A549 (cell line): ENCODE results near the gene TROAP. TPM values are rescaled to one million over a fixed set of nuclear protein-coding genes. Genes with fewer than 3 reads are reported as not detected.

Source experiments
- ATAC-seq, 2 experiments: fragments of 200-7000 bp in 1 of 2; fragments of >200 bp in 1 of 2; cut with Nextera tagmentation in 1 of 2; cut with Tn5 transposase in 1 of 2; 3 replicates each; pipeline versions ENCODE4 v1.8.0 to v1.9.1; 2018 to 2020; ENCODE audit warnings: mild to moderate bottlenecking in 1 of 2, moderate library complexity in 1 of 2
- CTCF ChIA-PET: fragments of 300-600 bp; sonication (Branson Sonifier 250); formaldehyde crosslinking; extraction: SDS; loops from one replicate; lab custom pipeline; 2021; ENCODE audit warnings: antibody characterized with exemption, inconsistent platforms; lab: Yijun Ruan, JAX
- POLR2A ChIA-PET: fragments of 350-600 bp; formaldehyde crosslinking; extraction: SDS; loops from one replicate; lab custom pipeline; 2021; ENCODE audit warnings: antibody characterized with exemption, inconsistent platforms; lab: Yijun Ruan, JAX
- DNase-seq, 2 experiments: peaks; one replicate each; pipeline versions ENCODE4 v3.0.0 to v3.0.0-alpha.2; 2011 to 2016; ENCODE audit warnings: low read depth in 1 of 2, low spot score in 1 of 2
- FAIRE-seq: peaks from 2 replicates; lab custom pipeline; 2011; peaks lifted over from hg19 to GRCh38; lab: Jason Lieb, UNC
- H3K27ac ChIP-seq, 2 experiments: fragments of >200 bp; sonication (Bioruptor Twin); formaldehyde crosslinking; 3 replicates each; pipeline ENCODE4 v1.5.1; 2016 to 2017
- H3K4me1 ChIP-seq: fragments of >200 bp; sonication (Bioruptor Twin); formaldehyde crosslinking; 3 replicates; pipeline ENCODE4 v1.6.1; 2016
- H3K4me2 ChIP-seq: fragments of >200 bp; sonication (Bioruptor Twin); formaldehyde crosslinking; 3 replicates; pipeline ENCODE4 v1.6.1; 2016
- H3K4me3 ChIP-seq: fragments of >200 bp; sonication (Bioruptor Twin); formaldehyde crosslinking; 3 replicates; pipeline ENCODE4 v1.5.1; 2016
- H3K9me3 ChIP-seq: fragments of >200 bp; sonication (Bioruptor Twin); formaldehyde crosslinking; 3 replicates; pipeline ENCODE4 v1.6.1; 2016
- CEBPB ChIP-seq, 2 experiments: fragments of >200 bp in 1 of 2; sonication (Bioruptor Twin) in 1 of 2; formaldehyde crosslinking in 1 of 2; IDR thresholded peaks; 2 replicates each; pipeline ENCODE4 v1.6.1; 2012 to 2016
- EP300 ChIP-seq, 2 experiments: fragments of >200 bp; sonication (Bioruptor Twin); formaldehyde crosslinking; IDR thresholded peaks; 2 replicates in 1 of 2; 3 replicates in 1 of 2; pipeline ENCODE4 v1.6.1; 2016 to 2017
- ESRRA ChIP-seq: fragments of 150-350 bp; IDR thresholded peaks from 2 replicates; pipeline ENCODE4 v1.6.1; 2014; ENCODE audit warnings: mild to moderate bottlenecking, low read length, borderline replicate concordance
- FOSB ChIP-seq: fragments of 250-450 bp; sonication (Bioruptor Pico); IDR thresholded peaks from 2 replicates; pipeline ENCODE4 v1.5.0; 2020; ENCODE audit warnings: mild to moderate bottlenecking, moderate library complexity
- GATA3 ChIP-seq: IDR thresholded peaks from 2 replicates; pipeline ENCODE4 v1.6.1; 2012; ENCODE audit warnings: borderline replicate concordance
- HOXA7 ChIP-seq: fragments of 250-450 bp; sonication (Bioruptor Pico); IDR thresholded peaks from 2 replicates; pipeline ENCODE4 v1.5.0; 2020; ENCODE audit warnings: mild to moderate bottlenecking, moderate library complexity
- KDM1A ChIP-seq: fragments of 200-600 bp; sonication (generic); IDR thresholded peaks from 2 replicates; pipeline ENCODE4 v1.6.1; 2016; ENCODE audit warnings: low read depth, mild to moderate bottlenecking
- KDM5A ChIP-seq: fragments of 200-600 bp; sonication (generic); IDR thresholded peaks from 2 replicates; pipeline ENCODE4 v1.6.1; 2016; ENCODE audit warnings: antibody characterized with exemption, mild to moderate bottlenecking
- PHF8 ChIP-seq: fragments of 200-600 bp; sonication (generic); IDR thresholded peaks from 2 replicates; pipeline ENCODE4 v1.6.1; 2016; ENCODE audit warnings: low read depth, mild to moderate bottlenecking, antibody characterized with exemption, moderate library complexity, borderline replicate concordance
- RFX5 ChIP-seq: fragments of 450-650 bp; IDR thresholded peaks from 2 replicates; pipeline ENCODE4 v1.7.1; 2014; ENCODE audit warnings: antibody characterized with exemption, mild to moderate bottlenecking, moderate library complexity
- RNF2 ChIP-seq: fragments of 200-600 bp; sonication (generic); IDR thresholded peaks from 2 replicates; pipeline ENCODE4 v1.6.1; 2016; ENCODE audit warnings: low read depth, mild to moderate bottlenecking, antibody characterized with exemption, moderate library complexity, borderline replicate concordance
- ZC3H11A ChIP-seq: fragments of 450-650 bp; IDR thresholded peaks from 2 replicates; pipeline ENCODE4 v1.6.1; 2014; ENCODE audit warnings: antibody characterized with exemption, mild to moderate bottlenecking
- ZSCAN20 ChIP-seq: fragments of 250-450 bp; sonication (Bioruptor Pico); IDR thresholded peaks from 2 replicates; pipeline ENCODE4 v1.8.0; 2022; ENCODE audit warnings: mild to moderate bottlenecking, moderate library complexity
- WGBS: methylation state at CpG from one replicate; pipeline ENCODE4 v1.1.6; 2017; ENCODE audit errors: missing lambda C conversion rate; 5-methylcytosine and 5-hydroxymethylcytosine counted together
- polyA plus RNA-seq, 4 experiments: library from polyadenylated mRNA; depleted of rRNA in 3 of 4; stranded (reverse); fragments of >200 nt; fragmentation: RNase III in 1 of 4; extraction: RNeasy Plus Mini Kit Qiagen cat#74134 plus additional on column Dnase treatment in 1 of 4; gene quantifications; 2 replicates in 3 of 4; 3 replicates in 1 of 4; pipeline ENCODE4 v1.2.3, GENCODE V29; 2011 to 2017
- TF ChIP-seq, protein P1 (sequence below): fragments of 150-350 bp; IDR thresholded peaks from 2 replicates; pipeline ENCODE4 v1.6.1; 2014; ENCODE audit warnings: low read depth, mild to moderate bottlenecking, low read length
- TF ChIP-seq, protein P2 (sequence below): fragments of 200-600 bp; sonication (generic); IDR thresholded peaks from 2 replicates; pipeline ENCODE4 v1.6.1; 2016; ENCODE audit warnings: antibody characterized with exemption, mild to moderate bottlenecking, moderate library complexity
- TF ChIP-seq, protein P3 (sequence below): fragments of 250-450 bp; sonication (Bioruptor Pico); IDR thresholded peaks from 2 replicates; pipeline ENCODE4 v1.5.0; 2020; ENCODE audit warnings: low read depth, mild to moderate bottlenecking, moderate library complexity

The TROAP gene
- polyA plus RNA-seq, 2 of the 4 experiments (the other 2 are of a cell fraction), result 50.0 to 55.5 TPM

DNA sequence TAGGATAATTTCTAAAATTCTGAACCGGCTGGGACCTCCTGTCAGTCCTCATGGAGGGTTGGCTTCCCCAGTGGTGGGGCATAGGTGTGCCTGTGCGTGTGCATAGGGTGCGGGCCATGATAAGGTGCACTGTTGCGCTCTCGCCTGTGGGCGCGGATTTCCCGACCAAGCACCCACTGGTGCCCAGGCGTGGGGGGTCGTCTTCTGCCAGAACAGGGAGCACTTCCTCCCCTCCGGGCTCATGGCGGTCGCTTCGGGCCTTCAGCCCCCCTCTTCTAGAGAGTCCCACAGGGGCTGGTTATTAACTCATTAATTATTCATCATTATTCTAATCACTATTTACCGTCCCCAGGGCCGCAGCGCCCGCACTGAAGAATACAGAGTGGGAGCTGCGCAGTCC lies 11.2 kb downstream of the TROAP start:
- ATAC-seq (no peak), DNase-seq (no peak), FAIRE-seq (no peak)
- Histone ChIP-seq H3K27ac (no peak overlapping the region), H3K4me1 (peaks cover 11% of the 10 kb centered on the region; the same call in 2 of the 3 replicates), H3K4me2 (no peak overlapping the region), H3K9me3 (no peaks in the 10 kb centered on the region), H3K4me3 (no peak overlapping the region)
- TF ChIP-seq CEBPB (IDR thresholded peaks at IDR 0.05), result no peak
- TF ChIP-seq, protein P1, sequence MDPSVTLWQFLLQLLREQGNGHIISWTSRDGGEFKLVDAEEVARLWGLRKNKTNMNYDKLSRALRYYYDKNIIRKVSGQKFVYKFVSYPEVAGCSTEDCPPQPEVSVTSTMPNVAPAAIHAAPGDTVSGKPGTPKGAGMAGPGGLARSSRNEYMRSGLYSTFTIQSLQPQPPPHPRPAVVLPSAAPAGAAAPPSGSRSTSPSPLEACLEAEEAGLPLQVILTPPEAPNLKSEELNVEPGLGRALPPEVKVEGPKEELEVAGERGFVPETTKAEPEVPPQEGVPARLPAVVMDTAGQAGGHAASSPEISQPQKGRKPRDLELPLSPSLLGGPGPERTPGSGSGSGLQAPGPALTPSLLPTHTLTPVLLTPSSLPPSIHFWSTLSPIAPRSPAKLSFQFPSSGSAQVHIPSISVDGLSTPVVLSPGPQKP, result no peak
- no peak for TF ChIP-seq EP300 (IDR thresholded peaks at IDR 0.05)
- TF ChIP-seq RNF2, result no peak
- TF ChIP-seq FOSB, result no peak
- TF ChIP-seq, protein P2, sequence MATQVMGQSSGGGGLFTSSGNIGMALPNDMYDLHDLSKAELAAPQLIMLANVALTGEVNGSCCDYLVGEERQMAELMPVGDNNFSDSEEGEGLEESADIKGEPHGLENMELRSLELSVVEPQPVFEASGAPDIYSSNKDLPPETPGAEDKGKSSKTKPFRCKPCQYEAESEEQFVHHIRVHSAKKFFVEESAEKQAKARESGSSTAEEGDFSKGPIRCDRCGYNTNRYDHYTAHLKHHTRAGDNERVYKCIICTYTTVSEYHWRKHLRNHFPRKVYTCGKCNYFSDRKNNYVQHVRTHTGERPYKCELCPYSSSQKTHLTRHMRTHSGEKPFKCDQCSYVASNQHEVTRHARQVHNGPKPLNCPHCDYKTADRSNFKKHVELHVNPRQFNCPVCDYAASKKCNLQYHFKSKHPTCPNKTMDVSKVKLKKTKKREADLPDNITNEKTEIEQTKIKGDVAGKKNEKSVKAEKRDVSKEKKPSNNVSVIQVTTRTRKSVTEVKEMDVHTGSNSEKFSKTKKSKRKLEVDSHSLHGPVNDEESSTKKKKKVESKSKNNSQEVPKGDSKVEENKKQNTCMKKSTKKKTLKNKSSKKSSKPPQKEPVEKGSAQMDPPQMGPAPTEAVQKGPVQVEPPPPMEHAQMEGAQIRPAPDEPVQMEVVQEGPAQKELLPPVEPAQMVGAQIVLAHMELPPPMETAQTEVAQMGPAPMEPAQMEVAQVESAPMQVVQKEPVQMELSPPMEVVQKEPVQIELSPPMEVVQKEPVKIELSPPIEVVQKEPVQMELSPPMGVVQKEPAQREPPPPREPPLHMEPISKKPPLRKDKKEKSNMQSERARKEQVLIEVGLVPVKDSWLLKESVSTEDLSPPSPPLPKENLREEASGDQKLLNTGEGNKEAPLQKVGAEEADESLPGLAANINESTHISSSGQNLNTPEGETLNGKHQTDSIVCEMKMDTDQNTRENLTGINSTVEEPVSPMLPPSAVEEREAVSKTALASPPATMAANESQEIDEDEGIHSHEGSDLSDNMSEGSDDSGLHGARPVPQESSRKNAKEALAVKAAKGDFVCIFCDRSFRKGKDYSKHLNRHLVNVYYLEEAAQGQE, result no peak
- TF ChIP-seq ZC3H11A, result no peak
- no peak for TF ChIP-seq KDM5A
- TF ChIP-seq HOXA7 (CRISPR knock-in tag), result no peak
- TF ChIP-seq KDM1A, result no peak
- TF ChIP-seq GATA3, result no peak
- no peak for TF ChIP-seq RFX5
- TF ChIP-seq ESRRA, result no peak
- TF ChIP-seq ZSCAN20 (CRISPR knock-in tag), result no peak
- TF ChIP-seq, protein P3, sequence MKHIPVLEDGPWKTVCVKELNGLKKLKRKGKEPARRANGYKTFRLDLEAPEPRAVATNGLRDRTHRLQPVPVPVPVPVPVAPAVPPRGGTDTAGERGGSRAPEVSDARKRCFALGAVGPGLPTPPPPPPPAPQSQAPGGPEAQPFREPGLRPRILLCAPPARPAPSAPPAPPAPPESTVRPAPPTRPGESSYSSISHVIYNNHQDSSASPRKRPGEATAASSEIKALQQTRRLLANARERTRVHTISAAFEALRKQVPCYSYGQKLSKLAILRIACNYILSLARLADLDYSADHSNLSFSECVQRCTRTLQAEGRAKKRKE (CRISPR knock-in tag), result no peak
- ChIA-PET POLR2A (no interaction called here), CTCF (interaction anchor here (0.6 to 6.5 kb wide), 12 partner anchors 8 to 246 kb away, joined by 3 to 144 read pairs (median 36); partner anchors contain the start of genes DNAJC22 and PRPH)
- 90% methylated on average over 19 of the region's 19 CpGs for WGBS

DNA sequence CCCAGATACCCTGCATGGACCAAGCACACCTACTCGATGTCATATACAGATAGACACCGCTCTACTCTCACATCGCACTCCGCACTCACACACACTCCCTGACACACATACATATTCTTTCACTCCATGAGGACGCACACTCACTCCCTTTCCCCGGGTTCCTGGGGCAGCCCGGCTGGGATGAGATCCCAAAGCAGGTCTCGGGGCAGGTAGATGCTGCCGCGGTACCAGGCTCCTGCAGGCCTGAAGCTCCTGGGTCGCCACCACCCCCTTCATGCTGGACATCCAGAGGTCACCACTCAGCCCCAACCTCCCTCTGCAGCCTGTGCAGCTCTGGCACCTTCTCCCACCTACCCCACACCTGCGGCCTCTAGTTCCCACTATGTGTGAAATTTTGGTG lies 11.6 kb downstream of the TROAP start:
- TF ChIP-seq PHF8, result no peak
- TF ChIP-seq, all 56 proteins: peak for 0
- no peaks in the 10 kb centered on the region for H3K9me3 ChIP-seq
- ChIA-PET POLR2A (interaction anchor here (1.0 kb wide), 1 partner anchor 406 kb away, joined by 3 read pairs; no protein-coding TSS in a partner anchor), CTCF (interaction anchor here (0.6 to 6.1 kb wide), 11 partner anchors 9 to 246 kb away, joined by 3 to 104 read pairs (median 4); partner anchors contain the start of genes DNAJC22 and PRPH)
- no peak overlapping the region for H3K4me3 ChIP-seq
- no peak overlapping the region for H3K27ac ChIP-seq
- DNase-seq, result no peak
- 95% methylated on average over 12 of the region's 12 CpGs for WGBS
- FAIRE-seq, result no peak
- ATAC-seq, result no peak
- H3K4me2 ChIP-seq, result no peak overlapping the region
- H3K4me1 ChIP-seq, result peaks cover 15% of the 10 kb centered on the region; the same call in 2 of the 3 replicates
